AG04450 (cell line): ENCODE measurements around the gene ANKRD23. TPM values are rescaled to one million over a fixed set of nuclear protein-coding genes. Genes with fewer than 3 reads are reported as not detected.
"Not testable (repeated sequence)": the region's sequence is repeated elsewhere in the genome, so short reads cannot be mapped to it uniquely, and the experiment has no call there.

ENCODE experiments used
- CTCF ChIA-PET: fragments of 300-600, 350-600 bp; formaldehyde crosslinking; extraction: SDS; loops from one replicate; lab custom pipeline; 2022; ENCODE audit warnings: antibody characterized with exemption, inconsistent platforms; lab: Charles Lee
- POLR2A ChIA-PET: fragments of 350-600 bp; formaldehyde crosslinking; extraction: SDS; loops from one replicate; lab custom pipeline; 2021; ENCODE audit warnings: antibody characterized with exemption, inconsistent platforms; lab: Yijun Ruan, JAX
- DNase-seq: peaks from one replicate; pipeline ENCODE4 v3.0.0-alpha.2; 2011; ENCODE audit warnings: low read depth, low spot score
- H3K27ac ChIP-seq: one replicate; pipeline ENCODE4 v1.5.1; 2012; ENCODE audit warnings: low read depth, low read length, control low read depth
- H3K27me3 ChIP-seq: one replicate; pipeline ENCODE4 v1.6.0; 2012; ENCODE audit warnings: low read length; ENCODE audit not compliant: control insufficient read depth, insufficient read depth
- H3K4me3 ChIP-seq: 2 replicates; pipeline ENCODE4 v1.5.1; 2011; ENCODE audit warnings: mild to moderate bottlenecking, low read depth, low read length, control low read depth
- H3K9me3 ChIP-seq: 2 replicates; pipeline ENCODE4 v1.5.1; 2012; ENCODE audit warnings: low read length; ENCODE audit not compliant: control insufficient read depth, insufficient read depth
- CTCF ChIP-seq: IDR thresholded peaks from 2 replicates; pipeline ENCODE4 v1.5.1; 2011; ENCODE audit warnings: low read depth, low read length, control low read depth, inconsistent platforms
- polyA plus RNA-seq: library from polyadenylated mRNA; depleted of rRNA; stranded (reverse); fragments of >200 nt; gene quantifications from 2 replicates; pipeline ENCODE4 v1.2.3, GENCODE V29; 2011

Gene ANKRD23
- polyA plus RNA-seq, 1 experiment = 0.81 TPM

DNA sequence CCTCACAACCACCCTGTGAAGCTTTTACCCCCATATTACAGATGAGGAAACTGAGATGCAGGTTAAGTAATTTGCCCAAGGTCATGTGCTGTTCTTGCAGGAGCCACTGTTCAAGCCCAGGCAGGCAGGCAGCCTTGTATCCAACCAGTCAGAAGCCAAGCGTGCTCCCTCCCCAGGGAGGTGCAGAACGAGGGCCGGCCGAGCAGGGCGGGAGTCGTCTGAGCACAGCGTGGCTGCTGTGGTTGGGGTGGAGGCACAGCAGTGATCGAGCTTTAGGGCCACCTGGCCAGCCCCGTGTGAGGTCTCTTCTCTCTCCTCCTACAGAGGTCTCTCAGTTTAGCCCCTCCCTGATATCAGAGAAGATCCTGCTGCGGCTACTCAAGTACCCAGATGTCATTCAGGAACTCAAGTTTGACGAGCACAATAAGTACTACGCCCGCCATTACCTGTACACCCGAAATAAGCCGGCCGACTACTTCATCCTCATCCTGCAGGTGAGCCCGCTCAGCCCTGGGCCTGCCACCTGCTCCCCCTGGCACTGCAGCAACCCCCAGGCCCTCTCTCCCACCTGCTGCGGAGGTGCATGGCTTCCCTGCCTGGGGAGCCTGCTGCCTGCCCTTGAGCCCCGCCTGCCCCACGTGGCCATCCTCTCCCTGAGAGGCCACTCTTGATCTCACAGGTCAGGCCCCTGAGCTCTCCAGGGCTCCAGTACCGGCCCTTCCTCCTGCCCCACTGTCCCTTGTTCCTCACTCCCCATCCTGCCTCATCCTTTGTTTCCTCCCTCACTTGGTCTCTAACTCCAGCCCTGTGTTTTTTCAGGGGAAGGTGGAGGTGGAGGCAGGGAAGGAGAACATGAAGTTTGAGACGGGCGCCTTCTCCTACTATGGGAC lies 44.8 kb downstream of the ANKRD23 start:
- TF ChIP-seq CTCF = no peak

DNA sequence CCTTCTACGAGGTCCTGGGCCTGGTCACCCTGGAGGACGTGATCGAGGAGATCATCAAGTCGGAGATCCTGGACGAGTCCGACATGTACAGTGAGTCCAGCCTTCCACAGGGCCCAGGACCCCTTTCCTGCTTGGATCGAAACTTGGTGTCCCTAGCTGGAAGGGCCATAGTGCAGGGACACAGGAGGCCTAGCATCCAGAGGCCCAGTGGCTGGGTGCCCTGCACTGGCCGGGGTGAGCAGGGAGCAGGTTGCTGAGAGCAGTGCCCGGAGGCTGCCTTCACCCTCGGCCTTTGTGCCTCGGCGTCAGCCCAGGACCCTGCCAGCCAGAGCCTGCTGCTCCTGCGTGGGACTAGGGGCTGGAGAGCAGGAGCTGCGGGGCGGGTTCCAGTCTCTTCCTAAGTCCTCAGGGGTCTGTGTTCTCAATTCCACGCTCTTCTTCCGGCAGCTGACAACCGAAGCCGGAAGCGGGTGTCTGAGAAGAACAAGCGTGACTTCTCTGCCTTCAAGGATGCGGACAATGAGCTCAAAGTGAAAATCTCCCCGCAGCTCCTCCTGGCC lies 46.7 kb downstream of the ANKRD23 start:
- no peak overlapping the region for H3K4me3 ChIP-seq
- POLR2A ChIA-PET = no interaction called here
- no peak for TF ChIP-seq CTCF

More for the DNA sequence above, 44.8 kb downstream of the ANKRD23 start:
- 0 out of 2 replicates have a peak, but pooled peaks cover 3% of the 10 kb centered on the region for H3K9me3 ChIP-seq
- no peak overlapping the region for H3K27ac ChIP-seq
- no peak overlapping the region for H3K4me3 ChIP-seq
- no peaks in the 10 kb centered on the region for H3K27me3 ChIP-seq
- POLR2A ChIA-PET = no interaction called here
- CTCF ChIA-PET = interaction anchor here (1.6 kb wide), 1 partner anchor 35 kb away, joined by 4 read pairs; no protein-coding TSS in a partner anchor
- no peak for DNase-seq

GRCh38 chr2:96796497-96796896 lies 47.3 kb downstream of the ANKRD23 start:
- H3K27ac ChIP-seq, H3K27me3 ChIP-seq, DNase-seq, H3K4me3 ChIP-seq, CTCF ChIA-PET, H3K9me3 ChIP-seq, POLR2A ChIA-PET: not testable (repeated sequence)

More for the DNA sequence above, 46.7 kb downstream of the ANKRD23 start:
- CTCF ChIA-PET = no interaction called here
- H3K27me3 ChIP-seq = no peaks in the 10 kb centered on the region
- 0 out of 2 replicates have a peak, but pooled peaks cover under 1% of the 10 kb centered on the region for H3K9me3 ChIP-seq
- no peak overlapping the region for H3K27ac ChIP-seq
- DNase-seq = no peak

- POLR2A ChIA-PET = no interaction called here
- Histone ChIP-seq H3K27ac (no peak overlapping the region), H3K9me3 (no peaks in the 10 kb centered on the region), H3K27me3 (no peaks in the 10 kb centered on the region), H3K4me3 (no peak overlapping the region)
- CTCF ChIA-PET = no interaction called here
- TF ChIP-seq CTCF = no peak
- no peak for DNase-seq
Measured at GRCh38 chr2:96795076-96795475, 48.7 kb downstream of the ANKRD23 start.

DNA sequence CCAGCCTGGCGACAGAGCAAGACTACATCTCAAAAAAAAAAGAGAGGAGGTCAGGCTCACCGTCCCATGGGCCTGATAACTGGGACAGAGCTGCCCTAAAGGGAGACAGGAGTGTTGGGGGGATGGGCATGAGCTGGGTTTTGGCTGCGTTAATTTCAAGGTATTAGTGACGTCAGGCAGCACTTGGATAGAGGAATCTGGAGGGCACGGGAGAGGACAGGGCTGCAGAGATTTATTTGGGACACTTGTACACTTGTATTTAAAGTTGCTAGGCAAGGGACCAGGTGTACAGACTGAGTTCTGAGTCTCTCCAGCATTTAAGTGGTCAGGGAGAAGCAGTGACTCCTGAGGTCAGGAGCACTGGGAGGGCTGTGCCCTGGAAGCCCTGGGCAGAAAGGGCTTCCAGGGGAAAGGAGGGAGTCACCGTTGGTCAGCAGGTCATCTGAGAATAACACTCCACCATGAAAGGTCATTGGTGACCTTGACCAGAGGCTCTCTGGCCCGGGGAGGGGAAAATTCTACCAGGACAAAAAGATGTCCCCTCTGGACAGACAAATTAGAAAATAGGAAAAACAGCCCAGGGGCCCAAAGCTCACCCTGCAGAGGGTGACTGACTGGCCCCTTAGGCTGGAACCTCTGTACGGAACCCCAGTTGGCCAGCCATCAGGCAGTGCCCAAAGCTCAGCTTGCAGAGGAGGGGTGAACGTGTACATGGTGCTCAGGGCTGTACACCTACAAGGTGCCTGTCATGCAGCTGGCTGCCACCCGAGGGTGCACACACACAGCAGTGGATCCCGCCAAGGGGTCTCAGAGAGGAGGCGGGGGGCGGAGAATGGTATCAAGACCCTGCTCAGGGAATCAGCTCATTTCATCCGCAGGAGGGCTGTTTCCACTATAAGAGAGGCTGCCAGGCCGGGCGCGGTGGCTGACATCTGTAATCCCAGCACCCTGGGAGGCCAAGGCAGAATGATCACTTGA lies 50.8 kb downstream of the ANKRD23 start:
- ChIA-PET POLR2A (no interaction called here), CTCF (interaction anchor here (1.1 kb wide), 1 partner anchor 7 kb away, joined by 3 read pairs; no protein-coding TSS in a partner anchor)
- Histone ChIP-seq H3K27ac (no peak overlapping the region), H3K9me3 (no peaks in the 10 kb centered on the region), H3K4me3 (no peak overlapping the region), H3K27me3 (no peaks in the 10 kb centered on the region)
- no peak for TF ChIP-seq CTCF
- no peak for DNase-seq
